D341Med (cell line): ENCODE data around the gene ARHGEF40.

ENCODE experiments used
- DNase-seq: peaks from one replicate; pipeline ENCODE4 v3.0.0; 2012; ENCODE audit warnings: low spot score

ARHGEF40 gene

GRCh38 chr14:21083565-21084325 lies 13.6 kb downstream of the ARHGEF40 start:
- DNase-seq = no peak

DNA sequence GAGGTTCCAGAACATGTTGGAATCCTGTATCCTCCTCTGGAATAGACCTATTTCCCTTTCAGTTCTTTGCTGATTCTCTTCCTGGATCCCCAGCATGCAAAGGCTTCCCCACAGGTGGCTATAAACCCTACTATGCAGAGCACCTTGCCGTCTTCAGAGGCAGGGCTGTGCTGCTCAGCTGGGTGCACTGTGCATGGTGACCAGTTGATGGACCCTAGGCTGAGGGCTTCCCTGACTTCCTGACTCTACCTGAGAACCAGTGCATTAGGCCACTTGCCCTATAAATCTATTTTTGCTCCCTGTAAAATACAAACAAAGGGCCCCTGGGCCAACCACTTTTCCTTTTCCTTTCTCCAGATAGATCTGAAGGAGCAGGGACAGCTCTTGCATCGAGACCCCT lies 14.3 kb downstream of the ARHGEF40 start:
- DNase-seq = no peak

DNA sequence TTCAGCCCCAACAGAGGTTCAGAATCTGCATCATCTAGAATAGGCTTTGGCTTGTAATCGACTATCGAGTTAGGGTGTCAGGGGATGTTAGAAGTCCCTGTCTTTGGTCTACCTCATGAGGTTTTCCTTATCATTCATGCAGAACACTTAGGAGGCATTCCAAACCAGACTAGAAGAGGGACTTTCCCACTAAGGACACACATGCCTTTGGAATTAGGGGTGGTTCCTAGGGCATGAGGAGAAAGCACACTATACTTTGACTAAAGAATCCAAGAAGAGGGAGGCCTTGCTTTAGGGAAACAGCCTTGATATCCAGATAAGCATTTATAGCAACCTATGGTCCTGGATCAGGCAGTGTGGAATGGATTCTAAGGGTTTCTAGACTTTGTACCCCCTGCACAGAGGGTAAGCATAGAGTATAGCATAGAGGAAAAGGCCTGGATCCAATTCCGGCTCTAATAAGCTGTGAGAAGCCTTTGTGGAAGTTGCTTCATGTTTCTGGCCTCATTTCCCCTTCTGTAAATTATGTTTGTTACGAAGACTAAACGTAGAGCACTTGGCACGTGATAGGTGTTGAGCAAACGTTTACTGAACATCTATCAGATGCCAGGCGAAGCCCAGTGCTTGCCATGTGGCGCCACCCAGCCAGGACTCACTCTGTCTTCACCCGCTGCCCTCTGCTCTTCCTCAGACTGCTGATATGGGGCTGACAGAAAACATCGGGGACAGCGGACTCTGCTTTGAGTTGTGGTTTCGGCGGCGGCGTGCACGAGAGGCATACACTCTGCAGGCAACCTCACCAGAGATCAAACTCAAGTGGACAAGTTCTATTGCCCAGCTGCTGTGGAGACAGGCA lies 15.1 kb downstream of the ARHGEF40 start:
- no peak for DNase-seq

DNA sequence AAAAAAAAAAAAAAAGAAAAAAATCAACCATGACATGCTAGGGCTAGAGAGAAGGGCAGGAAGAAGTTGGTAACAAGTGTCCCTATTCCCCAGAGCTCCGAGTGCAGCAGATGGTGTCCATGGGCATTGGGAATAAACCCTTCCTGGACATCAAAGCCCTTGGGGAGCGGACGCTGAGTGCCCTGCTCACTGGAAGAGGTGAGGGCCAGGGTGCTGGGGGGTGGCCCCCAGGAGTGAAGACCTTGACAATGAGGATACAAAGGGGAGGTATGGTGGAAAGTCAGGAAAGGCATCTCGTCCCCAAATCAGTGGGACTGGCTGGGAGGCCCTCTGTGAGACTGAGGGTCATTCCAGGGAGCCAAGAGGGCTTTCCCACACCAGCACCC lies 16.8 kb downstream of the ARHGEF40 start:
- DNase-seq = no peak

DNA sequence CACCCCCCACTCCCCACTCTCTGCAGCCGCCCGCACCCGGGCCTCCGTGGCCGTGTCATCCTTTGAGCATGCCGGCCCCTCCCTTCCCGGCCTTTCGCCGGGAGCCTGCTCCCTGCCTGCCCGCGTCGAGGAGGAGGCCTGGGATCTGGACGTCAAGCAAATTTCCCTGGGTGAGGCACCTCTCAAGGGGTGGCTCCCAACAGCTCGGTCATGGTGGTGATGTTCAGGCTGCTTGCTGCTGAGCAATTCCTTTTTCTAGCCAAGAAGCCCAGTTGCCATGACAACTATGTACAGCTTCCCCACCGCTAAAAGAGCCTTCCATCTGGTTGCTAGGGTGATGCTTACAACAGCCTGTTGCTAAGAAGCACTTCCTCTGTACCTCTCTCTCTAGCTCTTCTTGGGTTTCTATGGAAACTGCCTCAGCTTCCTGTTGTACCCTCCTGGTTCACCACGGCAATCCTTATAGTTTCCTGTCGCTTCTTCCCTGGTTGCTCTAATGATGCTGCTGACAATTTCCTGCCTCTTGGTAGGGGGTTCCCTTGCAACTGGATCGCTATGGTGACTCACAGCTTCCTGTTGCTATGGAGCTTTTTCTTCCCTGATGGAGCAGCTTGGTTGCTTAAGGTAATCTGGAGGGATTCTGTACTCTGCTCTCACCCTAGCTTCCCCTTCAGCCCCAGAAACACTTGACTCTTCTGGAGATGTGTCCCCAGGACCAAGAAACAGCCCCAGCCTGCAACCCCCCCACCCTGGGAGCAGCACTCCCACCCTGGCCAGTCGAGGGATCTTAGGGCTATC lies 17.4 kb downstream of the ARHGEF40 start:
- no peak for DNase-seq

DNA sequence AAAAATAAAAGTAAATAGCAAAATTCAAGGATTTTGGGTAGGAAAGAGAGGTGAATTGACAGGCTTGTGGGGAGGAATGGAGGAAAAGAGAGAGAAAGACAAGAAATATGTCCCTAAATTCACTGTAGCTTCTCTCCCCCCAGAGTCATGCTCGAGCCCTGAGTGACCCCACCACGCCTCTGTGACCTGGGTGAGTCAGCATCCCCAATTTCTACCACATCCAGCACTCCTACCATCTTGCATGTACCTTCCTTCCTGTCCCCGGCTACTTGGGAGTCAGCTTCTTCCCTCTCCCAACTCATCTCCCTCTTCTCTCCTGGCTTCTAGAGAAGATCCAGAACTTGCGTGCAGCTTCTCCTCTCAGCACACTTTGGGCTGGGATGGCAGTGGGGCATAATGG lies 18.6 kb downstream of the ARHGEF40 start:
- no peak for DNase-seq

- DNase-seq = no peak
These were observed 19.2 kb downstream of the ARHGEF40 start for GRCh38 chr14:21089271-21089670.

DNA sequence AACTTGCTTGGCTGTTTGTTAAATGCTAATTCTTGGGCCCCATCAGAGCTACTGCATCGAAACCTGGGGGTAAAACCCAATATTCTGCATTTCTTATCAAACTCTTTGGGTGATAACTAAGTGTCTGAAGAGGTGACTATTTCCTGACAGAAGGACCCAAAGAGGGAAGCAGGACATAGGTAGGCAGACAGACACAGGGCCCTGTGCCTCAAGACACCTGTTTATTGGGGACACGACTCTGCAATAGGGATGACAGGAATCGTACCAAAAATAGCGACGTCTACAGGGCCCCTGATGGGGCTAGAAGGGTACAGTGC lies 19.7 kb downstream of the ARHGEF40 start:
- no peak for DNase-seq

DNA sequence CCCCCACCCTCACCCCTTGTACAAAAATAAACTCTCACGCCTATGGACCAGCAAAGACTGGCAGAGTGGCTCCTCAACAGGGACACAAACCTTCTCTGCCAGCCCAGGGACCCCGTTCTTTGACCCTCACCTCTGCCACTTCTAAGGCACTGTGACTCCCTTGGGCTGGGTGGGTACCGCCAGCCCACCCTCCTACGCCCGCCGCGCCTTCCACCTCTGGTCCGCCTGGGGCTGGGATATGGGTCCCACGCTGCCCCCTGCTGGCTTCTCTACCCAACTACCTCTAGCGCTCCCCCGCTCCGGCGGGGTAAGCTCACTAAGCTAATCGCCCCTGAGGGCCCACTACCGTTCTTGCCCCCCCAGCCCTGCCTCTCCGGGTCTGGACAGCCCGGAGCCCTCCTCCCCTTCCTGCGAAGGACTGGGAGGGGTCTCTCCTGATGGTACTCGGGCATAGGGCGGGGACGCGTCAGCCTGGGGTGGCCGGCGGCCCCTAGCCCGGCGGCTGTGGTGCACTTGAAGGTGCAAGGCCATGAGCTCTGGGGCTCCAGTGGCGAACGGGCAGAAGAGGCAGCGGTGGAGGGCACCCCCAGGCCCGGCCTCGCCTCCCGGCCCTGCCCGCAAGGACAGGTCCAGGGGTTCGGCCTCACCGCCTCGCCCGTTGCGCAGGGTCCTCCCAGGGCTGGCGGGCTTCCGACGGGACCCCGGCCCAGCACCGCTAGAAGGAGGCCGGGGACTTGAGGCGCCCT lies 20.3 kb downstream of the ARHGEF40 start:
- DNase-seq = peak; percentile 62

DNA sequence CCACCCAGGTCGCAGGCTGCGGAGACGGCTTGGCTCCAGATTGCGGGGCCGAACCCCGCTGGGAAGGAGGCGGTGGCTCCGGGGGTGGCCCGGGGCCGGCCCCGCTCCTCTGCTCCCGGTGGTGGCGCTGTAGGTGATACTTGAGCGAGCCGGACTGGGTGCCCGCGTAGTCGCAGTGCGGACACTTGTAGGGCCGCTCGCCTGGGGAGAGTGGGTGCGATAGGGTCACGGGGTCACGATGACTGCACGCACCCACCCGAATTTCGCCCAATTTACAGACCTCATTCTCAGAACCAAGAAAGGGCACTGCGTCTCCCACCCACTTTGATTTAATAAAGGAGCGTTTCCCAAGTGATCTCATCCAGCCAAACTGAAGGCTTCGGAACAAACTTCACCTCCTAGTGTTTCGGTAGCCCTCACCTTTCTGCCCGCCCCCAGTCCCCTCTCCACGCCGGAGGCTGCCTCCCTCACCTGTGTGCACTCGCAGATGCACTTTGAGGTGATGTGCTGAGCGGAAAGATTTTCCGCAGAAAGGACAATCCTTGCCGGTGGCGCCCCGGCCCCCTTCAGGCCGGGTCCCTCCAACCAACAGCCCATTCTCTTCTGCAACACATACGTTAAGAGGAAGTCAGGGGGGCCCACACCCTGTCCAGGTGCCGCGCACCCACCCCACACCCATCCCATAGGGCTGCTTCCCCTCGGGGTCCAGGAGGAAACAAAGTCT lies 21.0 kb downstream of the ARHGEF40 start:
- no peak for DNase-seq

DNA sequence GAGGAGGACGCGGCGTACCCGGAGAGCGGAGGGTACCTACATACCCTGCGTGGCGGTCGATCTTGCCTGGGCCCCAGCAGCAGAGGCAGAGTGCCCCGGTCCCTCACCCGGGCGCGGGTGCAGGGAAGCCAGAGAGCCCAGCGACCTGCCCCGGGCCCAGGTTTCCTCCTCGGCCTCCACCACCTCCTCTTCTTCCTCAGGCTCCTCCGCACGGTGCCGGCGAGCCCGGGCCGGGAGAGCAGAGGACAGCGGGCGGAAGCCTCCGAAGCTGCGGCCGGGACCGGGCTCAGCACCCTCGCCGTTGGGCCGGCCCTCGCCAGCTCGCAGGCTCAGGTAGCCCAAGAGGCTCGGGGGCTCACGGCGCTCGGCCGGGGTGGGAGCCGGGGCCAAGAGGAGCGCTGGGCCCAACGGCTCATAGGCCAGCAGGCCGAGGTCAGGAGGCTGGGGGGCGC lies 21.7 kb downstream of the ARHGEF40 start:
- DNase-seq = no peak

- DNase-seq = peak; percentile 91
These were observed 22.3 kb downstream of the ARHGEF40 start for GRCh38 chr14:21092273-21093011.

DNA sequence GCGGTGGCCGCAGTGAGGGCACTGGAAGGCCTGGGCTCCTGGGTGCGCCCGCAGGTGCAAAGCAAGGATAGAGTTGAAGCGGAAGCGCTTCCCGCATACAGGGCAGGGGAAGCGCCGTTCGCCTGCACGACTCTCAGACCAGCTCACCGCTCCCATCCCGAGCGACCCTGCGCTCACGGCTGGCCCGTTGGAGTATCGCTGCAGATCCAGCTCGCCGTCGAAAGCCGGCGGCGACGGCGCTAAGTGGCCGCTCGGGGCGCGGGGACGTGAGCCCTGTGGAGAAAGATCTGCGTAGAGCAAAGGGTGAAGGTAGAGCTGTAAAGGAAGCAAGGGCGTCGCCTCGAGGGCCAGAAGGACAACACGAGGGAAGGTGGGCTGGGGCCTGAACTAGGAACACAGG lies 22.9 kb downstream of the ARHGEF40 start:
- DNase-seq = no peak

DNA sequence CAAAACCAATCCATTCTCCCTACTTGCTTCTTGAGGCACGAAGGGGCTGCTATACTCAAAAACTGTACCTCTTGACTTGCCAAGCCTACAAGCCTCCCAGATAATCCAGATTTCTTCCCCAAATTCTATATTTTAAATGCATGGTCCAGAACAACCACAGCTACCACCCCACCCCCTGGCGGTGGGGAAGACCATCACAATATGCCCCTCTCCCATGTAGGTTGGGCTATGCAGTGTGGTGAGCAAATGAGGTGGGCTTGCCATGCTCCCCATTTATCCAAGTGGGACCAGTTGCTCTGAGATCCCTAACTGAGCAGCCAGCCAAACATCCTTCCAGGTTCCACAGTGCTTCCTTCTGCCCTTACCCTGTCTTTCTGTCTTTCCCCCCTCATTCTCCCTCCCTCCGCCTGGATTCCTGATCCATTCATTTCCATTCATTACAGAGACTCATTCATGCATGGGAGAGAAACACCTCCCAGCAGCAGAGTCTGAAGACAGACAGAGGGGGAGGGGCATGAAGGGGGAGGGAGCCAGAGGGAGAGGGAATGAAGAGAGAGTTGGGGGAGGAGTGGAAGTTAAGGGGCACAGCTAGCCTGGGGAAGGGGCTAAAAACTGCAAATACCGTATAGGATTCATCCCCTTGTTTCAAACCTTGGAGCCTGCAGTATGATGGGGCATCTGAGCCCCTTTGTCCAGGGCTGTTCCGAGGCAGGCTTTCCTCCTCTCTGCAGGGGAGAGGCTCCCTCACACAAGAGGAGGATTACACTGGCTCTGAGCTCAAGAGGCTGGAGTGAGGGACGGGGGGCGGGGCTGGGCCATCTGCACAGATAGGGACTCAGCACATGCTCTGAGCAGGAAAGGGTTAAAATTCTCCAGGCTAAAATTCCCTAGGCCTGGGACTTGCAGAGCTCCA lies 23.9 kb downstream of the ARHGEF40 start:
- peak; percentile 85 for DNase-seq

DNA sequence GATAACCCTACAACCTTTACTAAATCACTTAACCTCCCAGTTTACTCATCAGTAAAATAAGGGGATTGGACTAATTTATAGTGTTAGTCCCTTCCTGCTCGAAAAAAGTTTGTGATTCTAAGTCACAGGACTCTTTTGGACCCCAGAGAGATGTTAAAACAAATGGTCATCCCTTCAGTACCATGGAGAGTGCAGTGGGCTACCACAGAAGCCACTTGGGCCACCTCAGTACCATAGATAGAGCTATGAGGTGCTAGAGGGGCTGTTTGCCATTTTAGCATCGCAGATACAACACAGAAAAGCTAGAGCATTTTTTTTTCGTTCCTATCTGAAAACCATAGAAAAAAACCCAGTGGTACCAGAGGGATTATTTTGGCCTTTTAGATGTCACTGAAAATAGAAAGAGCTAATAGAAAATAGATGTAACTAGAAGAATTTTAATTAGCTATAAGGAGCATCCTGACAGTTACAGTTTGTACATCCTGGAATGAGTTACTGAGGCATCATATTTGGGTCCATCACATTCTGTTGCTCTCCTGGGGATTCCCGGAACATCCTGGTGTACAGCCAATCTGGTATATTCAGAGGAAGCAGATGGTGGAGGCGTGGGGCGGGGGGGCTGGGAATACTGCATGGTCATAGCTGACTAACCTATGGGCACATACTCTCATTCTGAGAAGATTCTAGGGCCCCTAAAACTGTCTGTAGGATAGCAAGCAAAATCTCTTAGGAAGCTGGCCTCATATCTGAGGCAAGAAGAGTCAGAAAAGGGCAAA lies 25.5 kb downstream of the ARHGEF40 start:
- peak; percentile 58 for DNase-seq

DNA sequence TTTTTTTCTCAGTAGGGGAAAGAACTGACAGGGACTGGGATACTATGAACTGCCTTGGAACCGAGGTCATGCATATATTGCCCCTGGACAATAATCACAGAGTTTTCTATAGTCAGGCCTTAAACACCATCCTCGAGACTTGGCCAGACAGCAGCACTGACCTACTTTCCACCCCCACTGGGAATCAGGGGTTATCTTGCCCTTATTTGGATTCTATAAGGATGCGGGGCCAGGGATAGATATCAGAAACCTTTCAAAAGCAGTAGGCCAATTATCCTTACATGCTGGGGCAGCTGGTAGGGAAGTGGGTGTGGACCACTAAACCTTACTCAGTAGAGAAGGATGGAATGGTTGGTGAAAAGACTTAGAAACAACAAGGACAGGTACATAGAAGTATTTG lies 26.3 kb downstream of the ARHGEF40 start:
- DNase-seq = no peak

DNA sequence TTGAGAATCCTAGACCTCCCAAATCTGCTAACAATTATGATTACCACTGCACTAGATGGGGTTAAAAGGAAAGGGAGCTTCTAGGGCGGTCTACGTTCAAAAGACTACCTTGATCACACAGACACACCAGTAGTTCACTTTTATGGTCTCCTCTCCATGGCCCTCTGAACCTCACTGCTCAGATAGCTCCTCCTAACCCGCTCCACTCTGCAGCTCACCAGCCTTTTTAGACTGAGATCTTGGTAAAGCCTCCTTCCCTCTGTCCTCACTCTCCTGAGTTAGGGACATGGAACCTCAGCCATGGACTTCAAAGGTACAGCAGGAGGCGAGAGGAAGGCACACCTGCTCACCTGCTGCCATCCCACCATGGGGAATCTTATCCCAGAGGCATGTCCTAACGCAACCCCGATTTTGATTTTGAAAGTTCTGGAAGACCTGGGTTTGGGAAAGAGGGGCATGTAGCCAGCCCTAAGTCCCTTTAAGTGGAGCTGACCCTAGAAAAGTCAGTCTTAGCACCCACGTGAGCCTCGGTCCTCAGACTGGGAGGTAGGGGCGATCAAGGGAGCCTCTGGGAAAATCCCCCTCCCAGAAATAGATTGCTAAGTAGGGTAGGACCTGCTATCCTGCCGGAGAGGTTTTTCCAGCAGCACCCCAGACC lies 27.0 kb downstream of the ARHGEF40 start:
- DNase-seq = no peak

DNA sequence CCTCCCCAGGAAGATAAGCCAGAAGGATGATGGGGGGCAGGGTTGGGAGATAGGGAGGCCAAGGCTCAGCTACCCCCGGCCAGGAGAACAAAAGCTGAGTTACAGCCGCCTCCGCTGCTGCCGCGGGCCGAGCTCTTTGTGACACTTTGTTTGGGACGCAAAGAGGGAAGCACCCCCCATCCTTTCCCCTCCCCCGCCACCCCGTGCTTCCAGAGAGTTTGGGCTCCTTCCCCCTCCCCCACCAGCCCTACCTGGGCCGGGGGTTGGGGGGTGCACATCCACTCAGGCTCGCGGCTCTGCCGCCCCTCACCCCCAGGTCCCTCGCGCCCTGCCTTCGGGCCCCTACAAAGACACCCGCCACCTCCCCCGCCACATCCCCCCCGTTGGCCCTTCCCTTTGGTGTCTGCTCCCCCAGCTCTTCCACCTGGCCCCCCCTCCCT lies 27.6 kb downstream of the ARHGEF40 start:
- DNase-seq = no peak
